ENCODE measurements around the gene CALML4.

Gene CALML4

GRCh38 chr15:68205954-68206539 is 915 bp upstream of the CALML4 start:
- no peak for ATAC-seq
- TF ChIP-seq ISL1 (CRISPR knock-in tag; IDR thresholded peaks at IDR 0.05) (no peak), CSDC2 (CRISPR knock-in tag; IDR thresholded peaks at IDR 0.05) (no peak), TCF4 (CRISPR knock-in tag; IDR thresholded peaks at IDR 0.05; ENCODE audit: borderline replicate concordance) (no peak), ZNF70 (CRISPR knock-in tag; IDR thresholded peaks at IDR 0.05) (no peak), OSR1 (CRISPR knock-in tag; IDR thresholded peaks at IDR 0.05) (no peak), TSHZ2 (CRISPR knock-in tag; IDR thresholded peaks at IDR 0.05) (no peak), BACH2 (CRISPR knock-in tag; IDR thresholded peaks at IDR 0.05; ENCODE audit: borderline replicate concordance) (no peak), CSRNP3 (CRISPR knock-in tag; IDR thresholded peaks at IDR 0.05) (no peak), ARNTL (CRISPR knock-in tag; IDR thresholded peaks at IDR 0.05; ENCODE audit: borderline replicate concordance, low read depth) (no peak), GLIS3 (CRISPR knock-in tag; IDR thresholded peaks at IDR 0.05) (no peak), SNAI2 (CRISPR knock-in tag; IDR thresholded peaks at IDR 0.05) (no peak), TOX (CRISPR knock-in tag; IDR thresholded peaks at IDR 0.05; ENCODE audit: borderline replicate concordance) (no peak), ZFP3 (CRISPR knock-in tag; IDR thresholded peaks at IDR 0.05) (no peak), ESRRG (CRISPR knock-in tag; IDR thresholded peaks at IDR 0.05) (no peak), PPARA (CRISPR knock-in tag; IDR thresholded peaks at IDR 0.05; ENCODE audit: borderline replicate concordance) (no peak), ZFP30 (CRISPR knock-in tag; IDR thresholded peaks at IDR 0.05) (no peak), ZNF8 (CRISPR knock-in tag; IDR thresholded peaks at IDR 0.05) (no peak)

- ATAC-seq = no peak
- no peak for TF ChIP-seq RARB (CRISPR knock-in tag; IDR thresholded peaks at IDR 0.05)
- no peak for TF ChIP-seq ISL1 (CRISPR knock-in tag; IDR thresholded peaks at IDR 0.05)
- TF ChIP-seq ZNF70 (CRISPR knock-in tag; IDR thresholded peaks at IDR 0.05) = no peak
- TF ChIP-seq ZFP30 (CRISPR knock-in tag; IDR thresholded peaks at IDR 0.05) = no peak
- TF ChIP-seq CREB5 (CRISPR knock-in tag; IDR thresholded peaks at IDR 0.05; ENCODE audit: low read depth) = no peak
- no peak for TF ChIP-seq OSR1 (CRISPR knock-in tag; IDR thresholded peaks at IDR 0.05)
- TF ChIP-seq POU6F1 (CRISPR knock-in tag; IDR thresholded peaks at IDR 0.05; ENCODE audit: borderline replicate concordance, low read depth) = no peak
Measured at GRCh38 chr15:68205558-68205944, 419 bp upstream of the CALML4 start.

GRCh38 chr15:68204361-68204760 is 771 bp downstream of the CALML4 start:
- no peak for ATAC-seq
- no peak for TF ChIP-seq ZC3H10 (CRISPR knock-in tag; IDR thresholded peaks at IDR 0.05)
- TF ChIP-seq TCF4 (CRISPR knock-in tag; IDR thresholded peaks at IDR 0.05; ENCODE audit: borderline replicate concordance) = no peak
- no peak for TF ChIP-seq ZFP3 (CRISPR knock-in tag; IDR thresholded peaks at IDR 0.05)
- no peak for TF ChIP-seq CSRNP3 (CRISPR knock-in tag; IDR thresholded peaks at IDR 0.05)
- no peak for TF ChIP-seq ZFP30 (CRISPR knock-in tag; IDR thresholded peaks at IDR 0.05)
- no peak for TF ChIP-seq ZNF8 (CRISPR knock-in tag; IDR thresholded peaks at IDR 0.05)
- TF ChIP-seq POU6F1 (CRISPR knock-in tag; IDR thresholded peaks at IDR 0.05; ENCODE audit: borderline replicate concordance, low read depth) = no peak
- TF ChIP-seq ZNF70 (CRISPR knock-in tag; IDR thresholded peaks at IDR 0.05) = no peak
- TF ChIP-seq ARNTL (CRISPR knock-in tag; IDR thresholded peaks at IDR 0.05; ENCODE audit: borderline replicate concordance, low read depth) = no peak

All from SK-N-SH treated with all-trans-retinoic acid at 6 μM for 48 hours (cell line).